Smooth muscle cell (in vitro differentiated cells): ENCODE results near the gene DLX6. TPM values are rescaled to one million over a fixed set of nuclear protein-coding genes. Genes with fewer than 3 reads are reported as not detected.
"Not testable (repeated sequence)": the region's sequence is repeated elsewhere in the genome, so short reads cannot be mapped to it uniquely, and the experiment has no call there.

Experiments
- DNase-seq: peaks from one replicate; lab custom pipeline; 2025; ENCODE audit not compliant: unreplicated experiment; lab: John Stamatoyannopoulos, UW
- H2AFZ ChIP-seq: fragments of 200-600 bp; sonication (generic); 2 replicates; pipeline ENCODE4 v1.6.0; 2016; ENCODE audit warnings: antibody characterized with exemption, low read depth, mild to moderate bottlenecking
- H3F3A ChIP-seq: fragments of 200-600 bp; sonication (generic); 2 replicates; pipeline ENCODE4 v1.6.0; 2017; ENCODE audit warnings: antibody characterized with exemption, low read depth
- H3K27ac ChIP-seq: fragments of 200-600 bp; sonication (generic); 2 replicates; pipeline ENCODE4 v1.5.1; 2016; ENCODE audit warnings: low read depth, mild to moderate bottlenecking
- H3K27me3 ChIP-seq: fragments of 200-600 bp; sonication (generic); 2 replicates; pipeline ENCODE4 v1.6.1; 2016; ENCODE audit warnings: low read depth, mild to moderate bottlenecking
- H3K36me3 ChIP-seq: fragments of 200-600 bp; sonication (generic); 2 replicates; pipeline ENCODE4 v1.5.1; 2016; ENCODE audit warnings: low read depth
- H3K4me1 ChIP-seq: fragments of 200-600 bp; sonication (generic); 2 replicates; pipeline ENCODE4 v1.5.1; 2016; ENCODE audit warnings: low read depth
- H3K4me2 ChIP-seq: fragments of 200-600 bp; sonication (generic); 2 replicates; pipeline ENCODE4 v1.6.0; 2016; ENCODE audit warnings: mild to moderate bottlenecking
- H3K4me3 ChIP-seq: fragments of 200-600 bp; sonication (generic); 2 replicates; pipeline ENCODE4 v1.5.1; 2016; ENCODE audit warnings: mild to moderate bottlenecking
- H3K79me2 ChIP-seq: fragments of 200-600 bp; sonication (generic); 2 replicates; pipeline ENCODE4 v1.6.0; 2016; ENCODE audit warnings: low read depth, mild to moderate bottlenecking
- H3K9ac ChIP-seq: fragments of 200-600 bp; sonication (generic); 2 replicates; pipeline ENCODE4 v1.6.0; 2016; ENCODE audit warnings: low read depth
- H3K9me3 ChIP-seq: fragments of 200-600 bp; sonication (generic); replicated peaks from 2 replicates; pipeline ENCODE4 v1.5.1; 2016; ENCODE audit warnings: low read depth
- H4K20me1 ChIP-seq: fragments of 200-600 bp; sonication (generic); 2 replicates; pipeline ENCODE4 v1.6.0; 2016; ENCODE audit warnings: low read depth
- CTCF ChIP-seq: fragments of 200-600 bp; sonication (generic); IDR thresholded peaks from 2 replicates; pipeline ENCODE4 v1.5.1; 2017; ENCODE audit warnings: borderline replicate concordance, mild to moderate bottlenecking, antibody characterized with exemption; ENCODE audit not compliant: insufficient read depth, poor library complexity, severe bottlenecking
- WGBS: methylation state at CpG from one replicate; pipeline ENCODE4 v1.1.7; 2016; ENCODE audit warnings: low lambda C conversion rate; 5-methylcytosine and 5-hydroxymethylcytosine counted together
- polyA plus RNA-seq: library from polyadenylated mRNA; unstranded; fragments of >200 nt; fragmentation: Nextera tagmentation; extraction: Ambion mirVana; gene quantifications from 2 replicates; pipeline ENCODE4 v1.2.1, GENCODE V29; 2016
- total RNA-seq: library from RNA; depleted of rRNA; stranded (reverse); fragments of >200 nt; gene quantifications from 2 replicates; pipeline ENCODE4 v1.2.3, GENCODE V29; 2014

The DLX6 gene
- total and polyA plus RNA-seq, 2 experiments from 2014 or later, result 0.43 to 2.6 TPM

- peak overlapping the region; percentile 13 for H2AFZ ChIP-seq
- peak overlapping the region; percentile 51 for H3K4me3 ChIP-seq
- DNase-seq, result no peak
- TF ChIP-seq CTCF, result no peak
- H3K27me3 ChIP-seq, result peaks cover 52% of the 10 kb centered on the region
- peaks cover 4% of the 10 kb centered on the region for H4K20me1 ChIP-seq
- H3K36me3 ChIP-seq, result no peaks in the 10 kb centered on the region
- H3K4me1 ChIP-seq, result peaks cover 31% of the 10 kb centered on the region
- H3K4me2 ChIP-seq, result peak overlapping the region; percentile 92
- H3K9ac ChIP-seq, result no peak overlapping the region
- no peaks in the 10 kb centered on the region for H3K9me3 ChIP-seq
- H3F3A ChIP-seq, result peaks cover 26% of the 10 kb centered on the region
- 8% methylated on average over 29 of the region's 29 CpGs for whole genome bisulfite sequencing
- no peaks in the 10 kb centered on the region for H3K79me2 ChIP-seq
- no peak overlapping the region for H3K27ac ChIP-seq
Observed at GRCh38 chr7:97025983-97026714, 20.8 kb downstream of the DLX6 start.

GRCh38 chr7:97026715-97027426 lies 21.5 kb downstream of the DLX6 start:
- Histone ChIP-seq H3F3A (peaks cover 26% of the 10 kb centered on the region), H3K9ac (no peak overlapping the region), H3K27me3 (peaks cover 57% of the 10 kb centered on the region), H3K79me2 (no peaks in the 10 kb centered on the region), H3K27ac (no peak overlapping the region), H3K4me3 (peak overlapping the region; percentile 51), H3K9me3 (no peaks in the 10 kb centered on the region), H3K4me2 (peak overlapping the region; percentile 92), H3K36me3 (no peaks in the 10 kb centered on the region), H2AFZ (peak overlapping the region; percentile 87), H4K20me1 (peaks cover 4% of the 10 kb centered on the region), H3K4me1 (peaks cover 24% of the 10 kb centered on the region)
- no peak for TF ChIP-seq CTCF
- no peak for DNase-seq
- WGBS, result 31% methylated on average over 17 of the region's 17 CpGs

- Histone ChIP-seq H3K27ac (no peak overlapping the region), H3K27me3 (peaks cover 57% of the 10 kb centered on the region), H3K4me1 (peaks cover 17% of the 10 kb centered on the region), H3K9me3 (no peaks in the 10 kb centered on the region), H3K36me3 (no peaks in the 10 kb centered on the region), H3F3A (peaks cover 20% of the 10 kb centered on the region), H3K4me2 (peak overlapping the region; percentile 92), H3K9ac (no peak overlapping the region), H2AFZ (peak overlapping the region; percentile 87), H3K4me3 (peak overlapping the region; percentile 51), H4K20me1 (no peaks in the 10 kb centered on the region), H3K79me2 (no peaks in the 10 kb centered on the region)
- no peak for DNase-seq
- 7% methylated on average over 23 of the region's 23 CpGs for WGBS
- TF ChIP-seq CTCF, result peak; percentile 89
Observed at GRCh38 chr7:97027427-97028234, 22.3 kb downstream of the DLX6 start.

- H3K79me2 ChIP-seq, H2AFZ ChIP-seq, H3K4me1 ChIP-seq, DNase-seq, H3F3A ChIP-seq, H3K9me3 ChIP-seq, H4K20me1 ChIP-seq, H3K9ac ChIP-seq, H3K27ac ChIP-seq, H3K36me3 ChIP-seq, H3K4me3 ChIP-seq, H3K4me2 ChIP-seq: not testable (repeated sequence)
- peaks cover 25% of the 10 kb centered on the region for H3K27me3 ChIP-seq
- WGBS, result 97% methylated on average over 25 of the region's 30 CpGs
Observed at GRCh38 chr7:97034213-97034852, 29.0 kb downstream of the DLX6 start.
